MCF 10A (cell line): ENCODE data around the gene EXOC6B. TPM values are rescaled to one million over a fixed set of nuclear protein-coding genes. Genes with fewer than 3 reads are reported as not detected.

ENCODE experiments used
- BruUV-seq: library from RNA; stranded (reverse); fragments of 400-500 nt; replicated peaks from 2 replicates; lab custom pipeline; 2021; lab: Mats Ljungman, UMichigan
- CTCF ChIA-PET: fragments of 300-600 bp; sonication (Branson Sonifier 250); formaldehyde crosslinking; extraction: SDS; loops from one replicate; lab custom pipeline; 2021; ENCODE audit warnings: antibody characterized with exemption, inconsistent platforms; lab: Yijun Ruan, JAX
- POLR2A ChIA-PET: fragments of 300-600, 350-650 bp; sonication (Branson Sonifier 250); formaldehyde crosslinking; extraction: SDS; loops from one replicate; lab custom pipeline; 2020; ENCODE audit warnings: antibody characterized with exemption, inconsistent platforms; lab: Yijun Ruan, JAX
- DNase-seq: peaks from one replicate; pipeline ENCODE4 v3.0.0-alpha.2; 2018; ENCODE audit not compliant: unreplicated experiment
- H3K27ac Mint-ChIP-seq: one replicate; pipeline ENCODE4 v1.8.0; 2022; ENCODE audit warnings: mild to moderate bottlenecking, low read depth, mixed read lengths; ENCODE audit not compliant: unreplicated experiment
- H3K27me3 Mint-ChIP-seq: one replicate; pipeline ENCODE4 v1.8.0; 2022; ENCODE audit warnings: mixed read lengths; ENCODE audit not compliant: insufficient read depth, unreplicated experiment
- H3K36me3 Mint-ChIP-seq: one replicate; pipeline ENCODE4 v1.8.0; 2022; ENCODE audit warnings: mild to moderate bottlenecking, moderate library complexity, mixed read lengths; ENCODE audit not compliant: insufficient read depth, unreplicated experiment
- H3K4me1 Mint-ChIP-seq: one replicate; pipeline ENCODE4 v1.8.0; 2022; ENCODE audit warnings: mixed read lengths; ENCODE audit not compliant: insufficient read depth, unreplicated experiment
- H3K4me3 Mint-ChIP-seq: one replicate; pipeline ENCODE4 v1.8.0; 2022; ENCODE audit warnings: mild to moderate bottlenecking, moderate library complexity, mixed read lengths; ENCODE audit not compliant: unreplicated experiment
- H3K9me3 Mint-ChIP-seq: one replicate; pipeline ENCODE4 v1.8.0; 2022; ENCODE audit warnings: mixed read lengths; ENCODE audit not compliant: unreplicated experiment
- intact Hi-C: fragments of 100-400 bp; cut with micrococcal nuclease; formaldehyde crosslinking; loops from 2 replicates; pipeline ENCODE4 v1.14.1; 2022
- total RNA-seq: library from RNA; stranded (reverse); gene quantifications from 2 replicates; pipeline ENCODE4 v1.2.3, GENCODE V29; 2022
- TF ChIP-seq, protein P1 (sequence below): fragments of 200-600 bp; IDR thresholded peaks from one replicate; pipeline ENCODE4 v1.8.0; 2022; ENCODE audit warnings: antibody characterized with exemption, mild to moderate bottlenecking; ENCODE audit not compliant: unreplicated experiment

EXOC6B gene
- total RNA-seq, 1 experiment from 2014 or later, result 24.7 TPM

DNA sequence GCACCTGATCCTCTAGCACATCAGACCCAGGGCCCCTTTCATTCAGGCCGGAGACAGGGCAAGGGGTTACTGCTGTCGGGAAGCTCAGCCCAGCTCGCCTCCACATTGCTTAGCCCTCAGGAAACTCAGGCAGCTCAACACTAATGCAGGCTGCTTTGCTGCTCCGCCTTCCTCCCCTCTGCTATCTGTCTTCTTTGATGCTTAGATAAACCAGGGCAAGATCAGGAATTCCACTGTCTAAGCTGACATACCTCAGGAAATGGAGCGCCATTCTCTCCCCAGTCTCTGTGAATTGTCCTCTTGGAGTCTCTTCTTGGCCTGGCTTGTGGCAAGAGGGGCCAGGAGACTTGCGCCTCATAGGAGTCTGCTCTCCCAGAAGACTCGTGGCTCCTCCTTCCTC lies 25.5 kb upstream of the EXOC6B start:
- CTCF ChIA-PET, result interaction anchor here (0.6 to 2.3 kb wide), 4 partner anchors 8 to 1357 kb away, joined by 3 to 12 read pairs (median 6); no protein-coding TSS in a partner anchor
- DNase-seq, result no peak
- POLR2A ChIA-PET, result no interaction called here
- TF ChIP-seq, protein P1, sequence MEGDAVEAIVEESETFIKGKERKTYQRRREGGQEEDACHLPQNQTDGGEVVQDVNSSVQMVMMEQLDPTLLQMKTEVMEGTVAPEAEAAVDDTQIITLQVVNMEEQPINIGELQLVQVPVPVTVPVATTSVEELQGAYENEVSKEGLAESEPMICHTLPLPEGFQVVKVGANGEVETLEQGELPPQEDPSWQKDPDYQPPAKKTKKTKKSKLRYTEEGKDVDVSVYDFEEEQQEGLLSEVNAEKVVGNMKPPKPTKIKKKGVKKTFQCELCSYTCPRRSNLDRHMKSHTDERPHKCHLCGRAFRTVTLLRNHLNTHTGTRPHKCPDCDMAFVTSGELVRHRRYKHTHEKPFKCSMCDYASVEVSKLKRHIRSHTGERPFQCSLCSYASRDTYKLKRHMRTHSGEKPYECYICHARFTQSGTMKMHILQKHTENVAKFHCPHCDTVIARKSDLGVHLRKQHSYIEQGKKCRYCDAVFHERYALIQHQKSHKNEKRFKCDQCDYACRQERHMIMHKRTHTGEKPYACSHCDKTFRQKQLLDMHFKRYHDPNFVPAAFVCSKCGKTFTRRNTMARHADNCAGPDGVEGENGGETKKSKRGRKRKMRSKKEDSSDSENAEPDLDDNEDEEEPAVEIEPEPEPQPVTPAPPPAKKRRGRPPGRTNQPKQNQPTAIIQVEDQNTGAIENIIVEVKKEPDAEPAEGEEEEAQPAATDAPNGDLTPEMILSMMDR, result no peak
- Mint-ChIP-seq H3K36me3 (no peaks in the 10 kb centered on the region), H3K4me1 (no peaks in the 10 kb centered on the region), H3K27me3 (peaks cover 17% of the 10 kb centered on the region), H3K4me3 (no peak overlapping the region), H3K9me3 (no peaks in the 10 kb centered on the region), H3K27ac (no peak overlapping the region)
- intact Hi-C loops, result no loop called here
- no TSS peak for BruUV-seq

DNA sequence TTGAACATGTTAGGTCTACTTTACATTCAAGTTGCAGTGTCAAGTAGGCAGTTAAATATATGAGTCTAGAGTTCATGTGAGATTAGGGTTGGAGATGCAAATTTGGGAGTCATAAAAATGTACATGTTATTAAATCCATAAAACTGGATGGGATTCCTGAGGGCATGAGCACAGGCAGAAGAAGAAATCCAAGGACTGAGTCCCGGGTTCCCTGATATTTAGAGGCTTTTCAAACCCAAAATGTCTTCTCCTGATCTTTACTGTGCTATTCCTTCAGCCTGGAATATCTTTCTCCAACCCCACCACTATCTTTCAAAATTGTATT lies 23.3 kb upstream of the EXOC6B start:
- H3K9me3 Mint-ChIP-seq, result no peaks in the 10 kb centered on the region
- no peak for DNase-seq

DNA sequence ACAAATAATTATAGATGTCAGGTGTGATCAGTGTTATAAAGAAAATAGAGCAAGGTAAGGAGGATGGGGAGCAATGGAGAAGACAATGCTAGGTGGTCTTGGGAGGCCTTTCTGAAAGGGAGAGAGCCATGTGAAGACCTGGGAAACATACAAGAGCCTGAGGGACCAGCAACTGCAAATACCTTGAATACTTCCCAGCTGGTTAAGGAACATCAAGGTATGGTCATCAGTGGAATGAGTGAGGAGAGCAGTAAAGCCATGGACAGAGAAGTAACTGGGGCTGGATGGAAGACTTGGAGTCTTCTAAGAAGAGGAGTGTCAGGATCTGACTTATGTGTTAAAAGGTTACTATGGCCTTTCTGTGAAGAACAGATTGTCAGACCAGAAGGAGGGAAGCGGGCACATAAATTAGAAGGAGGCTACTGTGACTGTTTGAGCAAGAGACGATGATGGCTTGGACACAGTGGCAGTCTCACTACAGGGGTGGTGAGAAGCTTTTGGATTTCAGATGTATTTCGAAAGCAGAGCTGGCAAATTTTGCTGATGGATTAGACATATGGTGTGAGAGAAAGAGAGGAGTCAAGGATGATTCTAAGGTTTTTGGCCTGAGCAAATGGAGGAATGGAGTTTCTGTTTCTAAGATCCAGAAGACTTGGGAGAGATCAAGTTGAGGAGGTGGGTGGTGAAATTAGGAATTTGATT lies 22.8 kb upstream of the EXOC6B start:
- Mint-ChIP-seq H3K4me3 (no peak overlapping the region), H3K9me3 (no peaks in the 10 kb centered on the region), H3K36me3 (no peaks in the 10 kb centered on the region), H3K27me3 (no peaks in the 10 kb centered on the region), H3K27ac (no peak overlapping the region), H3K4me1 (no peaks in the 10 kb centered on the region)
- ChIA-PET CTCF (no interaction called here), POLR2A (no interaction called here)
- BruUV-seq, result no TSS peak
- DNase-seq, result no peak
- TF ChIP-seq, protein P1, result no peak
- intact Hi-C loops, result no loop called here

More for the DNA sequence above, 23.3 kb upstream of the EXOC6B start:
- TF ChIP-seq, protein P1, result no peak
- H3K36me3 Mint-ChIP-seq, result no peaks in the 10 kb centered on the region
- H3K4me1 Mint-ChIP-seq, result no peaks in the 10 kb centered on the region
- ChIA-PET CTCF (interaction anchor here (0.6 kb wide), 1 partner anchor 32 kb away, joined by 5 read pairs; no protein-coding TSS in a partner anchor), POLR2A (no interaction called here)
- no peak overlapping the region for H3K27ac Mint-ChIP-seq
- H3K27me3 Mint-ChIP-seq, result no peaks in the 10 kb centered on the region
- intact Hi-C loops, result no loop called here
- BruUV-seq, result no TSS peak
- H3K4me3 Mint-ChIP-seq, result no peak overlapping the region

DNA sequence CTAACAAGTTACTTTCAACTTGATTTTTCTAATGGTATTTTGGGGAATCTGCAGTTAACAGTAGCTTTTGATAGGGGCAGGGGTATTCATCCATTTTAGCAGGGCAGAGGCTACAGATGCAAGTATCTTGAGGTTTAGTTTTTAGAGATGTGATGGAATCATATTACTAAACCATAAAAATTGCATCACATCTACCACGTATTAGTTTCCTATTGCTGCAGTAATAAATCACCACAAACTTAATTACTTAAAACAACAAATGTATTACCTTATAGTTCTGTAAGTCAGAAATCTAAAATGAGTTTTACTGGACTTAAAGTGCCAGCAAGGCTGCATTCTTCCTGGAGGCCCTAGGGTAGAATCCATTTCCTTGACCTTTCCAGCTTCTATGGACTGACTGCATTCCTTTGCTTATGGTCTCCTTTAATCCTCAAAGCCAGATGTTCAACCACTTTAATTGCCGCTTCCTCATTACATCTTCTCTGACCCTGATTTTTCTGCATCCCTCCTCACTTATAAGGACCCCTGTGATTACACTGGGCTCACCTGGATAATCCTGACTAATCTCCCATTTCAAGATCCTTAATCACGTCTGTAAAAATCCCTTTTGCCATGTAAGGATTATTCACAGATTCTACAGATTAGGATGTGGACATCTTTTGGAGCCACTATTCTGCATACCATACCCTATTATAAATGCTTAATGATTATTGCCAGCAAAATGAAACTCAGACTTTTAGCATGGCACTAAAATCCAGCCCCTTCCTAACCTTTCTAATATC lies 21.9 kb upstream of the EXOC6B start:
- Mint-ChIP-seq H3K4me3 (no peak overlapping the region), H3K4me1 (no peaks in the 10 kb centered on the region), H3K27ac (no peak overlapping the region), H3K36me3 (no peaks in the 10 kb centered on the region), H3K9me3 (no peaks in the 10 kb centered on the region), H3K27me3 (no peaks in the 10 kb centered on the region)
- CTCF ChIA-PET, result interaction anchor here (0.6 to 1.9 kb wide), 4 partner anchors 11 to 19 kb away, joined by 3 read pairs; no protein-coding TSS in a partner anchor
- no peak for DNase-seq
- BruUV-seq, result no TSS peak
- intact Hi-C loops, result no loop called here
- TF ChIP-seq, protein P1, result no peak
- POLR2A ChIA-PET, result interaction anchor here (0.6 to 1.1 kb wide), 4 partner anchors 9 to 1318 kb away, joined by 3 to 4 read pairs (median 3); no protein-coding TSS in a partner anchor
